ENCODE measurements around the gene PSMA2. TPM values are rescaled to one million over a fixed set of nuclear protein-coding genes. Genes with fewer than 3 reads are reported as not detected.

The PSMA2 gene
- total RNA-seq, 5 donors from 2014 or later (not counting 1 experiment from before 2014, with no cell fraction given) = 37.0 to 50.5 (median 43.7) TPM

DNA sequence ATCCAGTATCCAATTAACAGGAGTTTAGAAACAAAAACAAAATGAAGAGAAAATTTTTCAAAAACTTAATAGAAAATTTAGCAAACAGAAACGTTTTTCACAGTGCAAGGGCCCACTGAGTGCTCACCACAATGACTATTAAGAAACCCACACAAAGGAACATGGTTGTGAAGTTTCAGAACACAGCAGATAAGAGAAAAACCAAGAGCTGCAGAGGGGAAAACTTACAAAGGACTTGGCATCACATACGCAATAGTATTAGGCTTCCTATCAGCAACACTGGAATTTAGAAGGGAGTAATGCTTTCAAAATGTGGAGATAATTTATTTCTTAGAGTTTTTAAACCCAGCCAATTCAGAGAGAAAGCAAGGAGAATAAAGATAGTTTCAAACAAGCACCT, 18.4 kb downstream of the PSMA2 start:
- POLR2A ChIA-PET = interaction anchor here in 1 of 2 donors (0.8 kb wide), 1 partner anchor 15 kb away, joined by 3 read pairs; no protein-coding TSS in a partner anchor
- Mint-ChIP-seq H3K4me1 (peaks cover 40 to 57% (median 44%) of the 10 kb centered on the region in 3 donors), H3K4me3 (peak overlapping the region in 1 of 3 donors; percentile 86), H3K27ac (peak overlapping the region; percentile 71), H3K27me3 (no peaks in the 10 kb centered on the region), H3K9me3 (no peaks in the 10 kb centered on the region), H3K36me3 (peaks cover 7% of the 10 kb centered on the region)
- WGBS (ENCODE audit: insufficient coverage) = no CpG with 5 or more reads among the region's 2 CpGs
- Histone ChIP-seq H3K27ac (ENCODE audit: low read length) (peak overlapping the region; percentile 31), H3K27me3 (replicated peaks in 1 of 2; ENCODE audit: control insufficient read depth in 2 of 2, extremely low read depth in 1 of 2, insufficient read depth in 2 of 2, low read length in 1 of 2) (no peaks in the 10 kb centered on the region), H3K4me3 (ENCODE audit: control insufficient read depth in 1 of 2, extremely low read depth in 1 of 2, low read length in 1 of 2) (no peak overlapping the region), H3K9me3 (no peaks in the 10 kb centered on the region), H3K4me1 (ENCODE audit: control insufficient read depth in 1 of 2, extremely low read depth in 1 of 2, insufficient read depth in 2 of 2, low read length in 2 of 2) (peaks cover 17% of the 10 kb centered on the region in 2 experiments), H3K36me3 (ENCODE audit: control insufficient read depth in 2 of 2, extremely low read depth in 1 of 2, insufficient read depth in 1 of 2, low read length in 1 of 2) (peaks cover 4 to 25% of the 10 kb centered on the region in 2 donors)
- CTCF ChIA-PET = no interaction called here
- DNase-seq (peak in 1 of 35 experiments; percentile 21), ATAC-seq (replicated peaks in 1 of 4) (no peak)

DNA sequence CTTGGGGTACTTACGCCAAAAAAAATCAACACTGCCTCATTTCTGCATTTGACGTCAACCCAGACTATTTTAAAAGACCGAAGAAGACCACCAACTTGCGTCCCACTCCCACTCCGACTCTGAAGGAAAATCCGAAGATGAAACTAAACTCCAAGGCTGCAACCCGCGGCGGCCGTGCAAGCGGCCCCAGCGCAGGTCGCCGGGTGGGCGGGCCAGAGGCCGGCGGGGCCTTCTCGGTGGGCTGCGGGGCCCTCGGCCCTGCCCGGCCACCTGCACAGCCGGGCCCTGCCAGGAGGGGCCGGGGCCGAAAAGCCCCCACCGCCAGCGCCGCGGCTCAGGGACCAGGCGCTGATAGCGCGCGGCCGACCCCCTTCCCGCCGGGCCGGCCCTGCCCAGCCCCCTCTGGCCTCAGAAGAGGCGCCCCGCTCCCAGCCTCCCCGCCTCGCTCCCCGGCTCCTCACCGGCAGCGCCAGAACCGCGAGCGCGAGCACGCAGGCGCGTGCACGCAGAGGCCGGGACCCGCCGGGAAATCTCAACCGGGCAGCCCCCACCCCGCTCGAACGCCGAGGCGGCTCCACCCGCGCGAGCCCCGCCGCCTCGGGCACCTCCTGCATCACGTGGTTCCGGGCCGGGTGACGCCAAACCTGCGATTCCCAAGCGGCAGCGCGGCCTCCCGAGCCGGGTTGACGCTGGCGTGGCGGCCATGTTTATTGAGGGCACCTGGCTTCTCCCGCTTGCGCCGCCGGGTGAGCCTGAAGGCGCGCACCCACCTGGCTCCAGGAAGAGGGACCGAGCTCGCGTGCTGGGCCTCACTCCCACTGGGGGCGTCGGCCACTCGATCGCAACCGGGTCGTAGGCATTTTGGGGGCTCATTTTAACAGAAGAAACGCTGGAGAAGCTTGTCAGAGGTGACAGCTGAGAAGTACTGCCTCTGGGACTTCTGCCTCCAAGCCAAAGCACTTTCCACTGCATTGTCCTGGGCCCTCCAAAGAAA, 20.2 kb downstream of the PSMA2 start, which contains the start of gene C7orf25:
C7orf25 (minus strand) TSS at position 617 of the 994 bp plus-strand sequence. CDS start 1,170 bp downstream, outside the sequence.
- POLR2A ChIA-PET = interaction anchor here in 1 of 2 donors (1.3 kb wide), 1 partner anchor 20 kb away, joined by 5 read pairs; the partner anchor contains the start of genes MRPL32 and PSMA2
- no peaks in the 10 kb centered on the region for H3K27me3 Mint-ChIP-seq
- H3K4me1 Mint-ChIP-seq = peaks cover 50 to 66% (median 57%) of the 10 kb centered on the region in 3 donors

DNA sequence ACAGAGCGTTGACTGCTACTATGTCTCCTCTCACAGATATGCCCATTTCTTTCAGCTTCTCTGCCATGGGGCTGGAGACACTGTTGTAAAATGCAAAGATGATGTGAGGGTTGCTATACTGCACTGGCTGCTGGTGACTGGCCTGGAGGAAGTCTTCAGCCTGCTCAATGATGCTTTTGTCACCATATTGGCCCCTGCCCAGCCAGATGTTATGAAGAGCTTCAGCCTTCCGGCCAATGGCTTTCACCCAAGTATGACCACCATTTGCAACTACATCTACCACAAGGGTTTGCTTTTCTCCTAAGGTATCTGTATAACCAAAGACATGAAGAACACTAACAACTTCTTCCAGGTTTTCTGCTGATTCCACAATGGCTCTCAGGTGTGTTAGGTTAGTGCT, 21.7 kb downstream of the PSMA2 start:
- CTCF ChIA-PET = interaction anchor here in 1 of 2 donors (1.1 kb wide), 1 partner anchor 12 kb away, joined by 3 read pairs; no protein-coding TSS in a partner anchor
- Histone ChIP-seq H3K36me3 (ENCODE audit: control insufficient read depth in 2 of 2, extremely low read depth in 1 of 2, insufficient read depth in 1 of 2, low read length in 1 of 2) (no peaks in the 10 kb centered on the region), H3K27me3 (replicated peaks in 1 of 2; ENCODE audit: control insufficient read depth in 2 of 2, extremely low read depth in 1 of 2, insufficient read depth in 2 of 2, low read length in 1 of 2) (no peaks in the 10 kb centered on the region), H3K27ac (ENCODE audit: low read length) (no peak overlapping the region), H3K4me3 (ENCODE audit: control insufficient read depth in 1 of 2, extremely low read depth in 1 of 2, low read length in 1 of 2) (no peak overlapping the region), H3K4me1 (ENCODE audit: control insufficient read depth in 1 of 2, extremely low read depth in 1 of 2, insufficient read depth in 2 of 2, low read length in 2 of 2) (peaks cover 17% of the 10 kb centered on the region in 2 experiments), H3K9me3 (no peaks in the 10 kb centered on the region)
- POLR2A ChIA-PET = interaction anchor here in 1 of 2 donors (1.0 kb wide), 1 partner anchor 22 kb away, joined by 3 read pairs; the partner anchor contains the start of genes MRPL32 and PSMA2
- ATAC-seq (replicated peaks in 1 of 4) (no peak), DNase-seq (no peak)
- Mint-ChIP-seq H3K4me3 (peak overlapping the region; percentile 86 to 97 (median 92)), H3K36me3 (peaks cover 6% of the 10 kb centered on the region), H3K4me1 (peaks cover 50 to 65% (median 57%) of the 10 kb centered on the region in 3 donors), H3K9me3 (no peaks in the 10 kb centered on the region), H3K27me3 (no peaks in the 10 kb centered on the region), H3K27ac (no peak overlapping the region)
- WGBS (ENCODE audit: insufficient coverage) = 100% methylated on average over 1 of the region's 2 CpGs

More for the DNA sequence above, 20.2 kb downstream of the PSMA2 start, which contains the start of gene C7orf25:
- Histone ChIP-seq H3K36me3 (ENCODE audit: control insufficient read depth in 2 of 2, extremely low read depth in 1 of 2, insufficient read depth in 1 of 2, low read length in 1 of 2) (peaks cover 0 to 7% of the 10 kb centered on the region in 2 donors), H3K4me1 (ENCODE audit: control insufficient read depth in 1 of 2, extremely low read depth in 1 of 2, insufficient read depth in 2 of 2, low read length in 2 of 2) (peaks cover 17% of the 10 kb centered on the region in 2 experiments), H3K27me3 (replicated peaks in 1 of 2; ENCODE audit: control insufficient read depth in 2 of 2, extremely low read depth in 1 of 2, insufficient read depth in 2 of 2, low read length in 1 of 2) (no peaks in the 10 kb centered on the region), H3K27ac (ENCODE audit: low read length) (peak within 1 kb of the TSS; percentile 74), H3K9me3 (no peaks in the 10 kb centered on the region), H3K4me3 (ENCODE audit: control insufficient read depth in 1 of 2, extremely low read depth in 1 of 2, low read length in 1 of 2) (peak within 1 kb of the TSS; percentile 62 to 88)
- Mint-ChIP-seq H3K4me3 (peak within 1 kb of the TSS; percentile 86 to 97 (median 92)), H3K36me3 (peaks cover 6% of the 10 kb centered on the region), H3K9me3 (no peaks in the 10 kb centered on the region), H3K27ac (peak within 1 kb of the TSS; percentile 92 to 96)
- CTCF ChIA-PET = interaction anchor here (0.6 to 1.2 kb wide), 4 partner anchors 10 to 810 kb away, joined by 3 to 6 read pairs (median 4); partner anchors contain the start of genes MRPL32 (in 1 of the 2) and PSMA2 (in 1 of the 2)
- ATAC-seq (replicated peaks in 1 of 4) (peak; percentile 90 to 98 (median 96)), DNase-seq (peak; percentile 88 to 97 (median 94))
- 0% methylated on average over 95 of the region's 95 CpGs for WGBS (ENCODE audit: insufficient coverage)

DNA sequence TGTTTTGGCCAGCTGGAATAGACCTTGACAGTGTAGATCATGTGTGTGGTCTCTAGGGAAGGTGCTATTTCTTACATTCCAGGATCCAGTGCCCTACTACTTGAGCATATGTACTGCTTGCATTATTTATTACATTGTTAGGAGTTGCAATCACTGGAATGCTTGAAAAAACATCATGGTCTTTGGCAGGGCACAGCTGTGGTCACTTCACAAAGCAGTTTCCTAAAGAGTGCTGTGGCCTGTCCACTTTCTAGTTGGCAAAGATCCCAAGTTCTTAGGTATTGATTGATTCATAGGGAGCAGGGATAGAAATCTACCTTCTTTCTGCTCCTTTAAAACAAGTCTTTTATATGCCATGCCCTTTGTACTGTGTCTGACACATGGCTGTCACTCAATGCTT, 24.7 kb downstream of the PSMA2 start:
- Histone ChIP-seq H3K27me3 (replicated peaks in 1 of 2; ENCODE audit: control insufficient read depth in 2 of 2, extremely low read depth in 1 of 2, insufficient read depth in 2 of 2, low read length in 1 of 2) (no peaks in the 10 kb centered on the region), H3K9me3 (no peaks in the 10 kb centered on the region), H3K4me3 (ENCODE audit: control insufficient read depth in 1 of 2, extremely low read depth in 1 of 2, low read length in 1 of 2) (no peak overlapping the region), H3K36me3 (ENCODE audit: control insufficient read depth in 2 of 2, extremely low read depth in 1 of 2, insufficient read depth in 1 of 2, low read length in 1 of 2) (no peaks in the 10 kb centered on the region), H3K27ac (ENCODE audit: low read length) (no peak overlapping the region), H3K4me1 (ENCODE audit: control insufficient read depth in 1 of 2, extremely low read depth in 1 of 2, insufficient read depth in 2 of 2, low read length in 2 of 2) (peaks cover 2 to 16% of the 10 kb centered on the region in 2 experiments)
- peaks cover 27 to 38% (median 32%) of the 10 kb centered on the region in 3 donors for H3K4me1 Mint-ChIP-seq
- CTCF ChIA-PET = no interaction called here
- peaks cover 6% of the 10 kb centered on the region for H3K36me3 Mint-ChIP-seq
- H3K27me3 Mint-ChIP-seq = no peaks in the 10 kb centered on the region
- H3K9me3 Mint-ChIP-seq = no peaks in the 10 kb centered on the region
- H3K4me3 Mint-ChIP-seq = no peak overlapping the region
- ATAC-seq (replicated peaks in 1 of 4) (no peak), DNase-seq (no peak)
- POLR2A ChIA-PET = interaction anchor here in 1 of 2 donors (0.7 kb wide), 1 partner anchor 27 kb away, joined by 3 read pairs; no protein-coding TSS in a partner anchor
- no peak overlapping the region for H3K27ac Mint-ChIP-seq

DNA sequence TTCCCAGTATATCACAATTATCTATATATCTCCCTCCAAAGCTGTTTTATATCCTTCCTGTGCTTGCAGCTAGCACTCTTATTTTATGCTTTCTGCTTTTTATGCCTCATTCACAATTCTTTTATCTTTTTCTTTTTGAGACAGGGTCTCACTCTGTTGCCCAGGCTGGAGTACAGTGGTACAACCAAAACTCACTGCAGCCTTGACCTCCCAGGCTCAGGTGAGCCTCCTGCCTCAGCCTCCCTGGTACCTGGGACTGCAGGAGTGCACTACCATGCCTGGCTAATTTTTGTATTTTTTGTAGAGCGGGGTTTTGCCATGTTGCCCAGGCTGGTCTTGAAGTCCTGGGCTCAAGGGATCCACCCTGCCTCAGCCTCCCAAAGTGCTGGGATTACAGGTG, 25.8 kb downstream of the PSMA2 start:
- 100% methylated on average over 1 of the region's 1 CpG for WGBS (ENCODE audit: insufficient coverage)
- peaks cover 21 to 31% (median 26%) of the 10 kb centered on the region in 3 donors for H3K4me1 Mint-ChIP-seq
- Histone ChIP-seq H3K36me3 (ENCODE audit: control insufficient read depth in 2 of 2, extremely low read depth in 1 of 2, insufficient read depth in 1 of 2, low read length in 1 of 2) (no peaks in the 10 kb centered on the region), H3K9me3 (no peaks in the 10 kb centered on the region), H3K27ac (ENCODE audit: low read length) (no peak overlapping the region), H3K4me3 (ENCODE audit: control insufficient read depth in 1 of 2, extremely low read depth in 1 of 2, low read length in 1 of 2) (no peak overlapping the region), H3K27me3 (replicated peaks in 1 of 2; ENCODE audit: control insufficient read depth in 2 of 2, extremely low read depth in 1 of 2, insufficient read depth in 2 of 2, low read length in 1 of 2) (no peaks in the 10 kb centered on the region), H3K4me1 (ENCODE audit: control insufficient read depth in 1 of 2, extremely low read depth in 1 of 2, insufficient read depth in 2 of 2, low read length in 2 of 2) (peaks cover 0 to 10% of the 10 kb centered on the region in 2 experiments)
- ATAC-seq (replicated peaks in 1 of 4) (no peak), DNase-seq (no peak)
- H3K4me3 Mint-ChIP-seq = no peak overlapping the region
- peaks cover 6% of the 10 kb centered on the region for H3K36me3 Mint-ChIP-seq
- H3K27ac Mint-ChIP-seq = no peak overlapping the region
- H3K9me3 Mint-ChIP-seq = no peaks in the 10 kb centered on the region
- ChIA-PET POLR2A (no interaction called here), CTCF (no interaction called here)
- no peaks in the 10 kb centered on the region for H3K27me3 Mint-ChIP-seq

DNA sequence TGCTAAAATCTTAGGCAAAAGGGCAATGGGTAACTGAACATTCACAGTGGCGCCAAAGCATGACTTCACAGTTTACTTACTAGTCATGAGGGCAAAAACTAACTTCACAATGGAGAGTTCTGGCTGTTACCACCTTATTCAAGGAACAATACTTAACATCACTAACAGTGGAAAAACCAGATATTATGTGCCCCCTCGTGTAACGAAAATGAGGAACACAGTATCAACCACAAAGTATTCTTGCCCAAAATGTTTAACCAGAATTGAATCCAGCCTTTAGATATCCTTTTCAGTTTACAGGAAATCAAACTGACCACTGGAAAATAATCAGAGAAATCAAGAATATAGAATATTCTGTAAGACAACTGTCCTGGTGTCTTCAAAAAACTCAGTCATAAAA, 29.6 kb downstream of the PSMA2 start:
- H3K9me3 Mint-ChIP-seq = no peaks in the 10 kb centered on the region
- Histone ChIP-seq H3K4me3 (ENCODE audit: control insufficient read depth in 1 of 2, extremely low read depth in 1 of 2, low read length in 1 of 2) (no peak overlapping the region), H3K27me3 (replicated peaks in 1 of 2; ENCODE audit: control insufficient read depth in 2 of 2, extremely low read depth in 1 of 2, insufficient read depth in 2 of 2, low read length in 1 of 2) (no peaks in the 10 kb centered on the region), H3K36me3 (ENCODE audit: control insufficient read depth in 2 of 2, extremely low read depth in 1 of 2, insufficient read depth in 1 of 2, low read length in 1 of 2) (no peaks in the 10 kb centered on the region), H3K4me1 (ENCODE audit: control insufficient read depth in 1 of 2, extremely low read depth in 1 of 2, insufficient read depth in 2 of 2, low read length in 2 of 2) (no peaks in the 10 kb centered on the region), H3K9me3 (no peaks in the 10 kb centered on the region), H3K27ac (ENCODE audit: low read length) (no peak overlapping the region)
- CTCF ChIA-PET = no interaction called here
- H3K36me3 Mint-ChIP-seq = no peaks in the 10 kb centered on the region
- DNase-seq (no peak), ATAC-seq (replicated peaks in 1 of 4) (no peak)
- H3K4me1 Mint-ChIP-seq = no peaks in the 10 kb centered on the region
- 0% methylated on average over 1 of the region's 3 CpGs for WGBS (ENCODE audit: insufficient coverage)
- no peak overlapping the region for H3K27ac Mint-ChIP-seq
- POLR2A ChIA-PET = no interaction called here
- H3K4me3 Mint-ChIP-seq = no peak overlapping the region
- H3K27me3 Mint-ChIP-seq = peaks cover 0 to 2% of the 10 kb centered on the region in 2 donors

All from T-cell (primary cell).